ENCODE results near the gene IL17RE.

The IL17RE gene

GRCh38 chr3:9908286-9908685 is 5.6 kb downstream of the IL17RE start:
- DNase-seq (ENCODE audit: low read depth): no peak

DNA sequence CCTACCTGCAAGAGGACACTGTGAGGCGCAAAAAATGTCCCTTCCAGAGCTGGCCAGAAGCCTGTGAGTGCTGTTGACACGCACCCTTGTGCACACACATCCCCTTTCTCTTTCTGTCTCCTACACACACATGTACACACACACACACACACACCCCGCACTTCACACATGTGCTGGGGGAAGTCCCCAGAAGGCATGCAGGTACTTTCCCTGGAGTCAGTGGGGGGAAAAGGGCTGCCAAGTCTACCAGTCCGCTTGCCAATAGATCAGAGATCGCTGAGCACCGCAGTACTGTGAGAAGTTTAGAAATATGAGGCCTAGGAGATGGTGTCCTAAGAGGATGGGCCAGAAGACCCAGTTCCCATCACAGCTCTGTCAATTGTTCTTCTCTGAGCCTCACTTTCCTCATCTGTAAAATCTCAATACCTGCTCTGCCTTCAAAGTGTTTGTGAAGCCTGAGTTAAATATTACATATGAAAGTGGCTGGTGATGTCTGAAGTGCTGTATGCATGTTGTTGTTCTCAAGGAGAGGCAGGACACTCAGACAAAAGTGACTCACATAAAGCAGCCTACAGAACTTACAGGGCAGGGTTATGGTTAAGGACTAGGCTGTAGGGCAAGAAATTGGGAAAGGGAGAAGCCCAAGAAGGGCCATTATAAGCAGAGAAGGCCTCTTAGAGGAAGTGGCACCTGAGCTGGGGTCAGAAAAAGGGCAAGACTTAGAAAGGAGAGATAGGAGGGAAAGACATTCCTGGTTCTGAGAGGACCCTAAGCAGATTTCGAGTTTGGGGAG is 6.8 kb downstream of the IL17RE start:
- no peak for DNase-seq (ENCODE audit: low read depth)

GRCh38 chr3:9911863-9912262 is 9.2 kb downstream of the IL17RE start:
- DNase-seq (ENCODE audit: low read depth): no peak

DNA sequence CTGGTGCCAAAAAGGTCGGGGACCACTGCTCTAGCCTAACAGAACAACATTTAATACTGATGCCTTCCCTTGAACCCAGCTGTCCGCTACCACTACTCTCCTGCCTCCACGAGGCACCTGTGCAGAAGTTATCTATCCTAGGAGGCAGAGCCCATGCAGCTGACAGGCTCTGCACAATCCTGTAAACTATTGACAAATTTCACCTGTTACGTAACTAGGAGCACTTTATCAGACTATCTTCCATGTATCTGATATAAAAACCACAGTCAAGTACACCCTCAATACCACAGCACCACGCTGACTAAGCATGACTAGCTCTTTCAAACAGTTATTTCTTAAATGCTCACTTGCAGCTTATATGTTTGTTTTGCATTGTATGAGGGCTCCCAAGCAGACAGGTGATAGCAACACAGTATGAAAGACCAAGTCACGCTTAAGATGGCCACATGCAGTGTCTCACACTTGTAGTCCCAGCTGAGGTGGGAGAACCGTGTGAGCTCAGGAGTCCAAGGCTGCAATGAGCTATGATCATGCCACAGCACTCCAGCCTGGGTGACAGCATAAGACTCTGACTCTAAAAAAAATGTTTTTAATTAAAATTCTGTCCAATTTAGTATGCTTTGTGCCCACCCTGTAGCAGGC is 9.8 kb downstream of the IL17RE start:
- DNase-seq (ENCODE audit: low read depth): peak; percentile 55

DNA sequence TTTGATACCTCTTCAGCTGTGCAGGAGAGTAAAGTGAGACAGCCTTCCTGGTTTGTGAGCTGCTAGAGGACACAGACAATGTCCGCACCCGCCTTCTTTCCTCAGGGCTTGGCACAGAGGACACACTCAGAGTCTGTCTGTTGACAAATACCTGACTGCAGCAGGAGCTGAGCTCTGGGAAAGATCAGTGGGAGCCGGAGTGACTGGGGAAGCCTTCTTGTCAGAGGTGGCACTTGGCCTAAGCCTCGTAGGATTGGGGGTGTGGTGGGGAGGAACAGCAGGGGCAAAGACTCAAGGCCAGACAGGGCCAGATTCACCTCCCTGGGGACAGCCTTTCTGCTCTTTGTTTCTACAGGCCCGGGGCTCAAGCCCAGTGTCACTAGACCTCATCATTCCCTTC is 11.0 kb downstream of the IL17RE start:
- DNase-seq (ENCODE audit: low read depth): no peak

- DNase-seq (ENCODE audit: low read depth): no peak
Measured at GRCh38 chr3:9914011-9914410, 11.4 kb downstream of the IL17RE start.

DNA sequence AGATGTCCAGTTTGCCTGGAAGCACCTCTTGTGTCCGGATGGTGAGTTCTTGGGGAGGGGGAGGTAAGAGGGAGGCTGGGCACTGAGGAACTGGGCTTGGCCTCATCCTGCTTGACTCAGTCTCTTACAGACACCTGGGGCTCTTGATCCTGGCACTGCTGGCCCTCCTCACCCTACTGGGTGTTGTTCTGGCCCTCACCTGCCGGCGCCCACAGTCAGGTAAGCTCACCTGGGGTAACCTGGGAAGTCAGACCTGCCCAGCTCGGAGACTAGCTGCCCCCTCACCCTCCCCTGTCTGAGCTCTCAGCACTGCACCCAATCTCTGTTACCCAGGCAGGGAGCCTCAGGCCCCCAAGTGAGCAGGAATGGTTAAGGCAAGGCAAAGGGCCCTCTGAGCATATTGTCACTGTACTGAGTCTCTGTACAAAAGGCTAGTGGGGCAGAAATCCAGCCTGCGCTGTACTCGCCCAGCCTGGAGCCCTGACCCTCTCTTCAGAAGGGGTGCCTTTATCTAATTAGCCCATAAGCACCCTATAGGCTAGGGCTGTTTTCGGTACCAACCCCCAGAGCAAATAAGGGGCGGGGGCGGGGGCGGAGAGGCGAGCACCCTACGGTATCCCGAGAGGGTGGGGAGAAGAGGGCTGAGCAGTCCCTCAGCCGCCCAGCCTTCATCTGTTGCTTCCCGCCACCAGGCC is 12.1 kb downstream of the IL17RE start:
- no peak for DNase-seq (ENCODE audit: low read depth)

GRCh38 chr3:9915254-9916141 is 12.8 kb downstream of the IL17RE start:
- no peak for DNase-seq (ENCODE audit: low read depth)

DNA sequence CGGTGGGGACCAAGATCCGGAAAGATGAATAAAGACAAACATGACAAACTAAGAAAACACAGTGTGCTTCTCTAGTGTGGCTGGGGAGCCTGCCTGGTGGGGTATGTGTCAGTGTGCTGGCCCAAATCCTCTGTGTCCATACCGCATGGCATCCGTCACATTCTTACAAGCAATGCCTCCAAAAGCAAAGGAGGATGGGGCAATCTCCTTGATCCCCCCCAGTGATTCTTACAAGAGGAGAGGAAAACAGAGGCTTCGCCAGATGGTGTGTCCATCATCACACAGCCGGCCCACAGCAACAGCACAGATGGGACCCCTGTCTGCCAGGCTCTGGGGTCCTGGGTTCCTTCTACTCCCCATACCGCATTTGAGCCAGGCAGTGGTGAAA is 13.7 kb downstream of the IL17RE start:
- no peak for DNase-seq (ENCODE audit: low read depth)

DNA sequence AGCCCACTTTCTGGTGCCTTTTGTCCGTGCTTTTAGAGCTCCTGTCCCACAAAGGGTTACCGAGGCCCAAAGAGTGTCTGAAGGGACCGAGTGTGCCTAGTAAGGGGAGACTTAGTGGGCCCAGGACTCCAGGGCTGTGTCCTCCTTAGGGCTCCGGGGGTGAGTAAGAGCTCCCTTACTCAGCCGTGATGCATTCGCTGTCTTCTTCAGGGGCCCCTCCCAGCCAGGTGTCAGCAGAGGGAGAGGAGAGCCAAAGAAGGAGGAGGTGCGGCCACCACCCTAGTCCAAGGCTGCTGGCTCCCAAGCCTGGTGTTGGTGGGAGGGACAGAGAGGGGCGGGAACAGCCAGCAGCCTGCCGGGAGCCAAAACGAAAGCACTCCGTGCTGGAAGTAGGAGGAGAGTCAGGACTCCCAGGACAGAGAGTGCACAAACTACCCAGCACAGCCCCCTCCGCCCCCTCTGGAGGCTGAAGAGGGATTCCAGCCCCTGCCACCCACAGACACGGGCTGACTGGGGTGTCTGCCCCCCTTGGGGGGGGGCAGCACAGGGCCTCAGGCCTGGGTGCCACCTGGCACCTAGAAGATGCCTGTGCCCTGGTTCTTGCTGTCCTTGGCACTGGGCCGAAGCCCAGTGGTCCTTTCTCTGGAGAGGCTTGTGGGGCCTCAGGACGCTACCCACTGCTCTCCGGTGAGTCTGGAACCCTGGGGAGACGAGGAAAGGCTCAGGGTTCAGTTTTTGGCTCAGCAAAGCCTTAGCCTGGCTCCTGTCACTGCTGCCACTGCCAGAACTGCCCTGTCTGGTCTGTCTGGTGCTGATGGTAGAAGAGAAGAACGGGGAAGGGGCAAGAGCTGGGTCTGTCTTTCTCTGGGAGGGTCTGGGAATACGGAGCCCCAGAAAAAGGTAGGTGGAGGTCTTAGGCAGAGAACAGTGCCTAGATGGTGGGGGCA is 14.4 kb downstream of the IL17RE start, which contains the start of gene IL17RC:
IL17RC (plus strand) TSS at position 365 of the 947 bp plus-strand sequence; CDS start at position 583, 218 bp downstream.
- DNase-seq (ENCODE audit: low read depth): no peak

DNA sequence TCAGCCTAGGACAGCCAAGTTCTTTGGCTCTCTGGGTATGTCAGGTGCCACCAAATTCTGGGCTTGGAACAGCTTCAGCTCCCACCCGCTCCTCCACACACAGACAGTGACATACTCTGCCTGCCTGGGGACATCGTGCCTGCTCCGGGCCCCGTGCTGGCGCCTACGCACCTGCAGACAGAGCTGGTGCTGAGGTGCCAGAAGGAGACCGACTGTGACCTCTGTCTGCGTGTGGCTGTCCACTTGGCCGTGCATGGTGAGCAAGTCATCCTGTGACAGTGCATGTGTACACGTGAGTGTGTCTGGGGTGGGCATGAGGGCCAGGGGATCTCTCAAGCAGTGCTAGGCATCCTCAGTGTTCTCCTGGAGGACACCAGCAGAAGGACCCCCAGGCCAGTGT is 15.2 kb downstream of the IL17RE start:
- DNase-seq (ENCODE audit: low read depth): no peak

DNA sequence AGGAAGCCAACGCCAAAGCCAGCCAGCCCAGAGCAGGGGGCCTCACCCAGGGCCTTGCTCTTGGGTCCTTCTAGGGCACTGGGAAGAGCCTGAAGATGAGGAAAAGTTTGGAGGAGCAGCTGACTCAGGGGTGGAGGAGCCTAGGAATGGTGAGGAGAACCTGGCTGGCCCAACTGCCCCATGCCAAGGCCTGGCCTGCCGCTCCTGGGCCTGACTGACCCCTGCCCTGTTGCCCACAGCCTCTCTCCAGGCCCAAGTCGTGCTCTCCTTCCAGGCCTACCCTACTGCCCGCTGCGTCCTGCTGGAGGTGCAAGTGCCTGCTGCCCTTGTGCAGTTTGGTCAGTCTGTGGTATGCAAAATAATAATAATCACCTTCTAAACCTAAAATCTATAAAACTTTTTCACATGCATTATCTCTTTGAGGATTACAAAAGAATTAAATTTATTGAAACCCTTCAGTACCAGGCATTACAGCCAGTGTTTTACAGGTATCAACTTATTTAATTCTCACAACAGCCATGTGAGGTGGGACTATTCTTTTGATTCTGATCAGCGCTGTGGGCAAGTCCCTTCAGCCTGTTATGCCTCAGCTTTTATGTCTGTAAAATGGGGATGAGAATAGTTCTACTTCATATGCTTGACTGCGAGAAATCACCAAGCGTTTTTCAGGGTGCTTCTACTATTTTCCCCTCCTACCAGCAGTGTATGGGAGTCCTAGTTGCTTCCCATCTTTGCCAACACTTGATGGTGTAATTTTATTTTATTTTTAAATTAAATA is 15.8 kb downstream of the IL17RE start:
- no peak for DNase-seq (ENCODE audit: low read depth)

GRCh38 chr3:9928158-9928557 is 25.5 kb downstream of the IL17RE start:
- DNase-seq (ENCODE audit: low read depth): no peak

GRCh38 chr3:9930804-9931418 is 28.3 kb downstream of the IL17RE start:
- DNase-seq (ENCODE audit: low read depth): no peak

DNA sequence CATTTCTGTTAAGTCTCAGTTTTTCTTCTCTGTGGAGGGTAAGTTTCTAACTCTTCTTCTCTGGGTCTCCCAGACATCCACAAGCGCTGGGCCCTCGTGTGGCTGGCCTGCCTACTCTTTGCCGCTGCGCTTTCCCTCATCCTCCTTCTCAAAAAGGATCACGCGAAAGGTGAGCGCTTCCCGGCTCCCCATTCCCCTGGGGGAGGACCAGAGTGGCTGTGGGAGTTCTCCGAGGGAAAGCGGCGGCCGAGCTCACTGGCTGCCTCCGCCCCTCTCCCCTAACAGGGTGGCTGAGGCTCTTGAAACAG is 29.8 kb downstream of the IL17RE start:
- DNase-seq (ENCODE audit: low read depth): no peak

DNA sequence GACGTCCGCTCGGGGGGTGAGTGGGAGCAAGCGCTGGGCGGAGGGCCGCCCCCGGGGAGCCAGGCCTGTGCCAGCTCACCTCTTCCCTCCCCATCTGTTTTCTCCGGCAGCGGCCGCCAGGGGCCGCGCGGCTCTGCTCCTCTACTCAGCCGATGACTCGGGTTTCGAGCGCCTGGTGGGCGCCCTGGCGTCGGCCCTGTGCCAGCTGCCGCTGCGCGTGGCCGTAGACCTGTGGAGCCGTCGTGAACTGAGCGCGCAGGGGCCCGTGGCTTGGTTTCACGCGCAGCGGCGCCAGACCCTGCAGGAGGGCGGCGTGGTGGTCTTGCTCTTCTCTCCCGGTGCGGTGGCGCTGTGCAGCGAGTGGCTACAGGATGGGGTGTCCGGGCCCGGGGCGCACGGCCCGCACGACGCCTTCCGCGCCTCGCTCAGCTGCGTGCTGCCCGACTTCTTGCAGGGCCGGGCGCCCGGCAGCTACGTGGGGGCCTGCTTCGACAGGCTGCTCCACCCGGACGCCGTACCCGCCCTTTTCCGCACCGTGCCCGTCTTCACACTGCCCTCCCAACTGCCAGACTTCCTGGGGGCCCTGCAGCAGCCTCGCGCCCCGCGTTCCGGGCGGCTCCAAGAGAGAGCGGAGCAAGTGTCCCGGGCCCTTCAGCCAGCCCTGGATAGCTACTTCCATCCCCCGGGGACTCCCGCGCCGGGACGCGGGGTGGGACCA is 30.4 kb downstream of the IL17RE start:
- DNase-seq (ENCODE audit: low read depth): no peak

- peak; percentile 70 for DNase-seq (ENCODE audit: low read depth)
Measured at GRCh38 chr3:9933561-9934234, 31.1 kb downstream of the IL17RE start, which contains the start of gene CRELD1. Gene CRELD1, plus strand, starts transcription at chr3:9933834. Its CDS starts 605 bp downstream, at chr3:9934439.

DNA sequence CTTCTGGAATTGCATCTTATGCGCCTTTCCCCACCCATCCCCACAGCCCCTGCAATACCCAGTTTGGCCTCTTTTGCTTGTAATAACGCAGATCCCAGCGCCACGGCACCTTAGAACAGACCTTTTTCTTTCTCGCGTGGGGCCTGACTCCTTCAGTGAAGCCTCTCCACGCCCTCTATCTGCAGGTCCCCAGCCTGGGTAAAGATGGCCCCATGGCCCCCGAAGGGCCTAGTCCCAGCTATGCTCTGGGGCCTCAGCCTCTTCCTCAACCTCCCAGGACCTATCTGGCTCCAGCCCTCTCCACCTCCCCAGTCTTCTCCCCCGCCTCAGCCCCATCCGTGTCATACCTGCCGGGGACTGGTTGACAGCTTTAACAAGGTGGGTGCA is 31.6 kb downstream of the IL17RE start:
- no peak for DNase-seq (ENCODE audit: low read depth)
